Measurements from ENCODE around the gene SSH3.
A peak's percentile ranks its signal among the peaks of the same experiment; 100 is the strongest.

Gene SSH3

GRCh38 chr11:67299471-67300191 is 3.7 kb upstream of the SSH3 start:
- DNase-seq = no peak

GRCh38 chr11:67300256-67300755 is 3.0 kb upstream of the SSH3 start:
- no peak for DNase-seq

- no peak for DNase-seq
These were observed 2.5 kb upstream of the SSH3 start for GRCh38 chr11:67300756-67301312.

- no peak for DNase-seq
These were observed 1.9 kb upstream of the SSH3 start for GRCh38 chr11:67301313-67301921.

- DNase-seq = no peak
These were observed 1.3 kb upstream of the SSH3 start for GRCh38 chr11:67301951-67302516.

GRCh38 chr11:67302571-67303131 is 679 bp upstream of the SSH3 start:
- peak; percentile 73 for DNase-seq

GRCh38 chr11:67303835-67304411 is 593 bp downstream of the SSH3 start:
- DNase-seq = peak; percentile 33

GRCh38 chr11:67304511-67305113 is 1.3 kb downstream of the SSH3 start:
- no peak for DNase-seq

- DNase-seq = no peak
These were observed 3.6 kb downstream of the SSH3 start for GRCh38 chr11:67306769-67307544.

- DNase-seq = no peak
These were observed 4.2 kb downstream of the SSH3 start for GRCh38 chr11:67307545-67308001.

GRCh38 chr11:67308031-67308866 is 4.9 kb downstream of the SSH3 start:
- no peak for DNase-seq

- no peak for DNase-seq
These were observed 5.8 kb downstream of the SSH3 start for GRCh38 chr11:67309166-67309565.

- no peak for DNase-seq
These were observed 6.3 kb downstream of the SSH3 start for GRCh38 chr11:67309661-67310061.

GRCh38 chr11:67310246-67311050 is 7.1 kb downstream of the SSH3 start:
- DNase-seq = no peak

- no peak for DNase-seq
These were observed 7.8 kb downstream of the SSH3 start for GRCh38 chr11:67311051-67311555.

GRCh38 chr11:67311556-67312082 is 8.3 kb downstream of the SSH3 start:
- DNase-seq = no peak

- DNase-seq = peak; percentile 81
These were observed 9.1 kb downstream of the SSH3 start for GRCh38 chr11:67312187-67313021.

GRCh38 chr11:67313125-67313890 is 10.0 kb downstream of the SSH3 start:
- DNase-seq = no peak
